ENCODE measurements around the gene TNIK.

Gene TNIK

GRCh38 chr3:171485338-171485737 is 25.1 kb upstream of the TNIK start:
- DNase-seq (ENCODE audit: low read depth) = no peak
- TF ChIP-seq MAX (IDR thresholded peaks at IDR 0.05; ENCODE audit: low read depth, low read length) (no peak), POLR2A (IDR thresholded peaks at IDR 0.05; ENCODE audit: extremely low read depth, insufficient read length) (no peak), CTCF (IDR thresholded peaks at IDR 0.05; ENCODE audit: low read depth, low read length) (no peak), MYC (IDR thresholded peaks at IDR 0.05; ENCODE audit: low read depth, low read length) (no peak)

GRCh38 chr3:171481011-171481410 is 20.8 kb upstream of the TNIK start:
- TF ChIP-seq POLR2A (IDR thresholded peaks at IDR 0.05; ENCODE audit: extremely low read depth, insufficient read length) = no peak
- TF ChIP-seq CTCF (IDR thresholded peaks at IDR 0.05; ENCODE audit: low read depth, low read length) = no peak
- no peak for TF ChIP-seq MAX (IDR thresholded peaks at IDR 0.05; ENCODE audit: low read depth, low read length)
- no peak for TF ChIP-seq MYC (IDR thresholded peaks at IDR 0.05; ENCODE audit: low read depth, low read length)
- H3K4me3 ChIP-seq (ENCODE audit: low read depth, low read length) = no peak overlapping the region
- no peak for DNase-seq (ENCODE audit: low read depth)

More at GRCh38 chr3:171485338-171485737, 25.1 kb upstream of the TNIK start:
- H3K4me3 ChIP-seq (ENCODE audit: low read depth, low read length) = no peak overlapping the region

- TF ChIP-seq MAX (IDR thresholded peaks at IDR 0.05; ENCODE audit: low read depth, low read length) = no peak
- H3K4me3 ChIP-seq (ENCODE audit: low read depth, low read length) = no peak overlapping the region
- no peak for DNase-seq (ENCODE audit: low read depth)
Measured at GRCh38 chr3:171480526-171480925, 20.3 kb upstream of the TNIK start.

GRCh38 chr3:171476532-171477102 is 16.4 kb upstream of the TNIK start:
- no peak for DNase-seq (ENCODE audit: low read depth)
- TF ChIP-seq CTCF (IDR thresholded peaks at IDR 0.05; ENCODE audit: low read depth, low read length) (no peak), MAX (IDR thresholded peaks at IDR 0.05; ENCODE audit: low read depth, low read length) (no peak), POLR2A (IDR thresholded peaks at IDR 0.05; ENCODE audit: extremely low read depth, insufficient read length) (no peak), MYC (IDR thresholded peaks at IDR 0.05; ENCODE audit: low read depth, low read length) (no peak)
- no peak overlapping the region for H3K4me3 ChIP-seq (ENCODE audit: low read depth, low read length)

- H3K4me3 ChIP-seq (ENCODE audit: low read depth, low read length) = no peak overlapping the region
- no peak for TF ChIP-seq MYC (IDR thresholded peaks at IDR 0.05; ENCODE audit: low read depth, low read length)
- no peak for TF ChIP-seq MAX (IDR thresholded peaks at IDR 0.05; ENCODE audit: low read depth, low read length)
- no peak for TF ChIP-seq CTCF (IDR thresholded peaks at IDR 0.05; ENCODE audit: low read depth, low read length)
- no peak for TF ChIP-seq POLR2A (IDR thresholded peaks at IDR 0.05; ENCODE audit: extremely low read depth, insufficient read length)
Measured at GRCh38 chr3:171472552-171472951, 12.3 kb upstream of the TNIK start.

GRCh38 chr3:171470714-171471227 is 10.6 kb upstream of the TNIK start:
- no peak for DNase-seq (ENCODE audit: low read depth)
- H3K4me3 ChIP-seq (ENCODE audit: low read depth, low read length) = no peak overlapping the region
- no peak for TF ChIP-seq POLR2A (IDR thresholded peaks at IDR 0.05; ENCODE audit: extremely low read depth, insufficient read length)
- TF ChIP-seq CTCF (IDR thresholded peaks at IDR 0.05; ENCODE audit: low read depth, low read length) = no peak
- TF ChIP-seq MAX (IDR thresholded peaks at IDR 0.05; ENCODE audit: low read depth, low read length) = no peak
- TF ChIP-seq MYC (IDR thresholded peaks at IDR 0.05; ENCODE audit: low read depth, low read length) = no peak

More at GRCh38 chr3:171472552-171472951, 12.3 kb upstream of the TNIK start:
- no peak for DNase-seq (ENCODE audit: low read depth)

Data from NB4 (cell line).